Urinary bladder (tissue), 4 donors: ENCODE data around the gene GGT7. TPM values are rescaled to one million over a fixed set of nuclear protein-coding genes. Genes with fewer than 3 reads are reported as not detected.

Experiments
- DNase-seq: peaks from one replicate; pipeline ENCODE4 v3.0.0-alpha.2; 2015; ENCODE audit errors: extremely low spot score
- H3K27ac ChIP-seq: one replicate; pipeline ENCODE4 v1.5.1; 2013; ENCODE audit warnings: low read depth, mild to moderate bottlenecking, moderate library complexity
- H3K36me3 ChIP-seq: one replicate; pipeline ENCODE4 v1.6.1; 2013; ENCODE audit warnings: mild to moderate bottlenecking, moderate library complexity; ENCODE audit not compliant: insufficient read depth
- H3K4me1 ChIP-seq: one replicate; pipeline ENCODE4 v1.6.1; 2013; ENCODE audit warnings: mild to moderate bottlenecking, moderate library complexity; ENCODE audit not compliant: insufficient read depth
- H3K4me3 ChIP-seq: one replicate; pipeline ENCODE4 v1.5.1; 2013; ENCODE audit warnings: low read depth, low read length
- WGBS: extraction: QIAGEN DNeasy Blood & Tissue Kit; methylation state at CpG from one replicate; pipeline ENCODE4 v1.1.7; 2013; 5-methylcytosine and 5-hydroxymethylcytosine counted together
- polyA plus RNA-seq: library from polyadenylated mRNA; stranded (reverse); fragments of 200-250 nt; gene quantifications from one replicate; pipeline ENCODE4 v1.2.3, GENCODE V29; 2013
- total RNA-seq: library from RNA; depleted of rRNA; stranded (reverse); fragments of >200 nt; gene quantifications from one replicate; pipeline ENCODE4 v1.2.3, GENCODE V29; 2014
- donor health status: healthy with polysubstance abuse.
- donor health status: healthy.

The GGT7 gene
- total and polyA plus RNA-seq, 2 donors: 5.6 to 17.5 TPM

GRCh38 chr20:34875642-34876405 is 3.2 kb upstream of the GGT7 start:
- Histone ChIP-seq H3K4me1 (no peaks in the 10 kb centered on the region), H3K4me3 (peak overlapping the region; percentile 33), H3K27ac (peak overlapping the region; percentile 48), H3K36me3 (no peaks in the 10 kb centered on the region)
- peak; percentile 92 for DNase-seq
- 7% methylated on average over 20 of the region's 20 CpGs for WGBS

GRCh38 chr20:34874094-34874654 is 1.5 kb upstream of the GGT7 start:
- peak; percentile 42 for DNase-seq
- Histone ChIP-seq H3K4me3 (no peak overlapping the region), H3K4me1 (no peaks in the 10 kb centered on the region), H3K36me3 (no peaks in the 10 kb centered on the region), H3K27ac (no peak overlapping the region)
- WGBS: 28% methylated on average over 2 of the region's 2 CpGs

DNA sequence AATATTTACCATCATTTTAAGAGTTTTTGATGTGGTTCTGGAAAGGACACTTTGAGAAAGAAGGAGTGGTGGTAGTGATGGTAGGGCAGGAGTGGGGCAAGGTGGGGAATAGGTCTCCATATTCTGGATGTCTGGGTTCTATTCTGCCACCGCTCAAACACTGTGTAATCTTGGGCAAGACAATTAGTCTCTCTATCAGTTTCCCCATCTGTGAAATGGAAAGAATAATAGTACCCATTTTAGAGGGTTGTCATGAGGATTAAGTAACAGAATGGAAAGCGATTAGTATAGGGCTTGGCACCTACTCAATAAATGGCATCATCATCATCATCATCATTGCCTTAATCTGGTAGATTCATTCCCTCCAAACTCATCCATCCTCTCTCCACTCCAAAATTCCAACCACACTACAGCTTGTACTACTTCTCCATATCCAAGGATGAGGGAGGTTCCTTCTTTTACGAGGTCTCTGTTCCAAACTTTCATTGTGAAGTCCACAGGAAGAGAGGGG is 982 bp upstream of the GGT7 start:
- no peak overlapping the region for H3K27ac ChIP-seq
- no peaks in the 10 kb centered on the region for H3K36me3 ChIP-seq
- no peaks in the 10 kb centered on the region for H3K4me1 ChIP-seq
- WGBS: 56% methylated on average over 3 of the region's 3 CpGs
- DNase-seq: no peak
- H3K4me3 ChIP-seq: no peak overlapping the region

GRCh38 chr20:34871966-34872621 is 562 bp downstream of the GGT7 start:
- WGBS: 39% methylated on average over 10 of the region's 10 CpGs
- Histone ChIP-seq H3K27ac (no peak overlapping the region), H3K4me3 (peak overlapping the region; percentile 67), H3K36me3 (no peaks in the 10 kb centered on the region), H3K4me1 (peaks cover 1% of the 10 kb centered on the region)
- no peak for DNase-seq

DNA sequence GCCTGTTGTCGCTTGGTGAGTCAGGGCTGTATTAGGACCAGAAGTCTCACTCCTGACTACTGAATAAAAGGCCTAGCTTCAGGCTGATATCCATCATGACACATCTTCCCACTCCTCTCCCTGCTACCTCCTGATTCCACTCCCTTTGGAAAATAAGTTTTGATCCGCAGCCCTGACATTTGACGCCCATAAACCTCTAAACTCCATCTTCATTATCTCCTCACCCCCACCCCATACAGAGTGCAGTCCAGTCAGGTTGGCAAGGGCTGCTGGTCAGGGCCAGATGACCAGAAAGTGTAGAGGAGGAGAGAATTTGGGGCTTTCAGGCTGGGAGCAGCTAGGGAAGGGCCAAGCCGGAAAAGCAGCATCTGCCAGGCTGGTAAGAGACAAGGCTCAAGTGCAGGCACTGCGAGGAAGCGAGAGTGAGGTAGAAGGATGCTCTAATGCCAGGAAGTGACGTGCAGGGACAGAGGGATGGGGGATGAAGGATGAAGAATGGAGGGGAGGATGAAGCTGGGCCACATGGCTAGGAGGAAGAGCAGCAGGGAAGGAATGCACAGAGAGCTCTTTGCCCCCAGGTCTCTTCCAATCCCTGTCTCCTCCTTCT is 1.2 kb downstream of the GGT7 start:
- 95% methylated on average over 7 of the region's 7 CpGs for WGBS
- H3K4me1 ChIP-seq: peaks cover 1% of the 10 kb centered on the region
- no peak overlapping the region for H3K27ac ChIP-seq
- no peak for DNase-seq
- no peaks in the 10 kb centered on the region for H3K36me3 ChIP-seq
- no peak overlapping the region for H3K4me3 ChIP-seq

- WGBS: 93% methylated on average over 5 of the region's 5 CpGs
- Histone ChIP-seq H3K36me3 (no peaks in the 10 kb centered on the region), H3K27ac (no peak overlapping the region), H3K4me1 (peaks cover 1% of the 10 kb centered on the region), H3K4me3 (no peak overlapping the region)
- no peak for DNase-seq
These were observed 8.4 kb downstream of the GGT7 start for GRCh38 chr20:34864216-34864615.

DNA sequence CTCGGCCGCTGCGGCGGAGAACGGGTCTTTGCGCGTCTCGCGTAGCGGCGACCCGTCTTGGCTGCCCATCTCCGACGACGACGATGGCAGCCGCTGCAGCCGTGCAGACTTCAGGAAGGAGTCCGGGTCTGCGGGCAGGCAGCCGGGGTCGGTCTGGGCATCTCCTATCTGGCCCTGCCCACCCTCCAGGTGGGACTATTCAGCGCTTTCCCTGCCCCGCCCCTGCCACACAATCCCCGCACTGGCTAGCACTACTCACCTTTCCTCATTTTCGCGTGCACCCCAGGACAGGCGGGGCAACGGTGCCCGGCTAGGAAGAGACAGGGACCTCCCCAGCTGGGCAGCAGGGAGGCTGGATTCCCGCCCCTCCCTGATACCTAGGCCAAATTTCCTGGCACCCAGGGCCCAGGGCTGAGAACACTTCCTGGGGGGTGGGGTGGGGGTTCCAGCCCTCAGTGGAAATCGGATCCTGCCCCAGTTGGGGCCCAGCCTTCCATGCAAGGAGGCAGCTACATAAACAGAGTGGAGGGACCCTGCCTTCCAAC is 9.2 kb downstream of the GGT7 start:
- H3K36me3 ChIP-seq: no peaks in the 10 kb centered on the region
- 70% methylated on average over 32 of the region's 32 CpGs for WGBS
- no peak for DNase-seq

GRCh38 chr20:34862724-34863123 is 9.9 kb downstream of the GGT7 start:
- Histone ChIP-seq H3K36me3 (no peaks in the 10 kb centered on the region), H3K27ac (no peak overlapping the region), H3K4me1 (peaks cover 1% of the 10 kb centered on the region), H3K4me3 (no peak overlapping the region)
- WGBS: 95% methylated on average over 12 of the region's 12 CpGs
- DNase-seq: no peak

More for the DNA sequence above, 9.2 kb downstream of the GGT7 start:
- peaks cover 1% of the 10 kb centered on the region for H3K4me1 ChIP-seq
- H3K27ac ChIP-seq: no peak overlapping the region
- no peak overlapping the region for H3K4me3 ChIP-seq

- DNase-seq: no peak
- Histone ChIP-seq H3K27ac (no peak overlapping the region), H3K36me3 (no peaks in the 10 kb centered on the region), H3K4me1 (no peaks in the 10 kb centered on the region), H3K4me3 (no peak overlapping the region)
- 86% methylated on average over 7 of the region's 7 CpGs for WGBS
These were observed 11.1 kb downstream of the GGT7 start for GRCh38 chr20:34861386-34862084.

GRCh38 chr20:34859826-34860545 is 12.7 kb downstream of the GGT7 start:
- WGBS: 92% methylated on average over 9 of the region's 9 CpGs
- H3K36me3 ChIP-seq: no peaks in the 10 kb centered on the region
- H3K4me3 ChIP-seq: no peak overlapping the region
- H3K4me1 ChIP-seq: no peaks in the 10 kb centered on the region
- no peak overlapping the region for H3K27ac ChIP-seq
- no peak for DNase-seq

- no peak for DNase-seq
- Histone ChIP-seq H3K36me3 (no peaks in the 10 kb centered on the region), H3K4me3 (no peak overlapping the region), H3K4me1 (no peaks in the 10 kb centered on the region), H3K27ac (no peak overlapping the region)
- 96% methylated on average over 26 of the region's 26 CpGs for WGBS
These were observed 13.3 kb downstream of the GGT7 start for GRCh38 chr20:34859367-34859766.

DNA sequence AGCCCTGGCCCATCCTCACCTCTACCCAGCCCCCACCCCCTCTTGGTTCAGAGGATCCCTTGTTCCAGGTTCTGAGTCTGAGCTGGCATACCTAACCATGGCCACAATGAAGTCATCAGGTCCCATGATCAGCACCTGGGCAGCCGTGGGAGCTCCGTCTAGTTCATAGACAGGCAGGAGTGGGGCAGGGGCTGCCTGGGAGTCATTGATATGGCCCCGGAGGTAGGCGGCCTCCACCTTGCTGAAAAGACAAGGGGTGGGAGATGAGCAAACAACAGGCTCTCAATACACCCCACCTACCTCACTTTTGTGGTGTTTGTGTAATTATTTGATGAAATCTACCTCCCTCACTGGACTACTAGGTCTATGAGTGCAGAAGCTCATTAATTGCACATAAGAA is 20.4 kb downstream of the GGT7 start:
- no peaks in the 10 kb centered on the region for H3K36me3 ChIP-seq
- DNase-seq: no peak
- H3K4me3 ChIP-seq: no peak overlapping the region
- 92% methylated on average over 4 of the region's 4 CpGs for WGBS
- no peaks in the 10 kb centered on the region for H3K4me1 ChIP-seq
- no peak overlapping the region for H3K27ac ChIP-seq
